AG10803 (cell line): ENCODE results near the gene SHC4.
A peak's percentile ranks its signal among the peaks of the same experiment; 100 is the strongest.
"Not testable (repeated sequence)": the region's sequence is repeated elsewhere in the genome, so short reads cannot be mapped to it uniquely, and the experiment has no call there.

Experiments
- DNase-seq: peaks from one replicate; pipeline ENCODE4 v3.0.0; 2010; ENCODE audit warnings: low read depth
- H3K4me3 ChIP-seq: 2 replicates; pipeline ENCODE4 v1.5.1; 2011; ENCODE audit warnings: mild to moderate bottlenecking, low read length, control low read depth
- CTCF ChIP-seq: conservative IDR thresholded peaks from 2 replicates; pipeline ENCODE4 v1.5.1; 2011; ENCODE audit warnings: mild to moderate bottlenecking, low read length, control low read depth, inconsistent platforms

SHC4 gene

DNA sequence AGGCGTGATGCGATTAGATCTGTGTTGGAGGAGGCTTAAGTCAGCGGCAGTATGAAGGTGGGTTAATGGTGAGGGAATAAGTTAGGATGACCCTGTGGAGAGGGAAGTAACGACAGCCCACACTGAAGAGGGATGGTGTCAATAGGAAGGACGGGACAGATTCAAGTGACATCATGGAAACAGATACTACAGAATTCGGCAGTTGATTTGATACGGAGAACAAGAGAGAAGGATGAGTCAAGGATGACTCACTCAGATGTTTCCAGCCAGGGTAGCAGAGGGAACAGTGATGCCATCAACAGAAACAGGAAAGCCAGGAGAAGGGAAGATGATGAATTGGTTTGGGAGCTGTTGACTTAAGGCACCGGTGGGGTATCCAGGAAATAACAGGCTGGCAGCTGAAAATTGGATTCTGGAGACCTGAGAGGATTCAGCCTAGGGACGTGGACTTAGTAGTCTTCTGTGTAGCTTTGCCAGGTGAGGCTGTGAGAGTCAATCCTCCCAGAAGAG lies 38.0 kb downstream of the SHC4 start:
- no peak for TF ChIP-seq CTCF
- H3K4me3 ChIP-seq, result no peak overlapping the region
- DNase-seq, result peak; percentile 81

DNA sequence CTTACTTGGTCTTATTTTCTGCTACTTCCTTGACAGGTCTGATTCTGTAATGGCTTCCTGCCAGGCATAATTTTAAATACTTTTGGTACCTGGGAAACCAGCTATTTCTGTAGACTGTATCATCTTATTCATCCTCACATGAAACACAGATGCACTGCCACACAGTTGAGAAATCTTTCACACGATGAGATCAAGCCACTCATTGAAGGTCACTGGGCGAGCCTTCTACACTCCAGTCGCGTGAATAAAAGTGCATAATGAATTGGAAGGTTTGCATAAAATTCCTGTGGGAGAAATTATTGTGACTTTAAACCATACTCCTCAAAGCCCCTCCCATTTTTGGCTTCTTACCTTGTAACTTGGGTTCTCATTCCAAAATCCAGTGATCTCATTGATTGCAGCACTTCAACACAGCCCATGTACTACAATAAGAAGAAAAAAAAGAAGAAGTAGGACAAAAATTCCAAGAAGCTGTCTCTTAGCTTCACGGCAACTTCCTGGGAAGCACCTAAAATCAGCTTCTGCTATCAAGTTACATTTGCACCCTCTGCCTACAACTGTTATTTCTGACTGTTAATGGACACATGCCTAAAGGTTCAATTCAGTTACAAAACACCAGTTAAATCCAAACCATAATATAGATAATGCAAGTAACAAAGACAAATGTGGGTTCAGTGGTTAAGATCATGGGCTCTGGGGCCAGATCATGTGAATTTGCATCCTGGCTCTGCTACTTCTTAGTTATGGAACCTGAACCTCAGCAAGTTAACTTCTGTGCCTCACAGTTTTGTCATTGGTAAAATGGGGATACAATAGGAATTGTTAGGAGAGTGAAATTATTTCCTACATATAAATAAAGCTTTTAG lies 39.0 kb downstream of the SHC4 start:
- TF ChIP-seq CTCF, result no peak
- peak; percentile 32 for DNase-seq
- H3K4me3 ChIP-seq, result no peak overlapping the region

- DNase-seq, result no peak
- no peak for TF ChIP-seq CTCF
- no peak overlapping the region for H3K4me3 ChIP-seq
Measured at GRCh38 chr15:48922046-48922445, 41.7 kb downstream of the SHC4 start.

- no peak for DNase-seq
- H3K4me3 ChIP-seq, result no peak overlapping the region
- no peak for TF ChIP-seq CTCF
Measured at GRCh38 chr15:48916721-48917120, 47.0 kb downstream of the SHC4 start.

DNA sequence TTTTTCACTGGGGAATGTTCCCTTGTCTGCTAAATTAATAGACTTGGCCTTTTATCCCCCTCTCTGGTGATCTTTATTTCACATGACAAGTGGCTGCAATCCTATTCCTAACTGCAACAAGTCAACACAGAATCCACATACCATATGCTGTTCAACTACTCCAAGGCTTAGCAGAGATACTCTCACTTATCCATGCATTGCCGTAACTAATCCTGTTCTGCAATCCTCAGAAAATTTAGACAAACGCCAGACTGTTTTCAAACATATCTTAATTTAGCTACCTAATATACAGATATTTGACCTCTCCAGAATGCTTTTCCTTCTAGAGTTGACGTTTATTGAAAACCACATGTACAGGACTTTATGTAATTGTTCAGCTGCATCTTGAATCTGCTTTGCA lies 47.9 kb downstream of the SHC4 start:
- no peak for TF ChIP-seq CTCF
- H3K4me3 ChIP-seq, result no peak overlapping the region
- no peak for DNase-seq

DNA sequence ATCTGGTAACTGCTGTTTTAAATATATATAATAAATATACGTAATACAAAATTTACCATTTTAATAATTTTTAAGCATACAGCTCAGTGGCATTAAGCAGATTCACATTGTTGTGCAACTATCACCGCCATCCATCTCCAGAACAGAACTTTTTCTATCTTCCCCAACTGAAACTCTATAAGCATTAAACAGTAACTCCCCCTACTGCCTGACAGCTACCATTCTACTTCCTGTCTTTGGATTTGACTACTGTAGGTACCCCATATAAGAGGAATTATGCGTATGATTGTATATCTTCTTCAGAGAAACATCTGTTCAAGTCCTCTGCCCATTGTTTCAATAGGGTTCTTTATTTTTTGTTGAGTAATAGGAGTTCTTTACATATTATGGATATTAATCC lies 49.0 kb downstream of the SHC4 start:
- no peak for TF ChIP-seq CTCF

DNA sequence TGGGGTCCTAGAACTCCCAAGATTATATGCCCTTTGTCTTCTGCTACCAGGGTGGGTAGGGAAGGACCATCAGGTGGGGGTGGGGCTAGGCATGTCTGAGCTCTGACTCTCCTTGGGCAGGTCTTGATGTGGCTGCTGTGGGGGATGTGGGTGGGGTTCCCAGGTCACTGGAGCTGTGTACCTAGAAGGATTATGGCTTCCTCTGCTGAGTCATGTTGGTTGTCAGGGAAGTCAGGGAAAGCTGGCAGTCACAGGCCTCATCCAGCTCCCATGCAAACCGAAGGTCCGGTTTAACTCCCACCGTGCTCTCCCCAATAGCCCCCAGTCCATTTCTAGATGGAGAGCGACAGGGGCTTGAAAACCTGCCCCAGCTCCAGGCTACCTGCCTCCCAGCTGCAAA lies 50.6 kb downstream of the SHC4 start:
- DNase-seq, result no peak
- H3K4me3 ChIP-seq, result no peak overlapping the region
- no peak for TF ChIP-seq CTCF

More for the DNA sequence above, 49.0 kb downstream of the SHC4 start:
- DNase-seq, result no peak
- H3K4me3 ChIP-seq, result no peak overlapping the region

- not testable (repeated sequence) for H3K4me3 ChIP-seq, DNase-seq
Measured at GRCh38 chr15:48910554-48910953, 53.2 kb downstream of the SHC4 start.

- DNase-seq, H3K4me3 ChIP-seq: not testable (repeated sequence)
Measured at GRCh38 chr15:48909313-48909712, 54.4 kb downstream of the SHC4 start.
